NCI-H748 treated with DMSO at 0.1 percent for 48 hours (cell line): ENCODE data around the gene TMOD3.
A peak's percentile ranks its signal among the peaks of the same experiment; 100 is the strongest.
"Not testable (repeated sequence)": the region's sequence is repeated elsewhere in the genome, so short reads cannot be mapped to it uniquely, and the experiment has no call there.

Source experiments
- DNase-seq: peaks from one replicate; lab custom pipeline; 2025; lab: John Stamatoyannopoulos, UW

TMOD3 gene

GRCh38 chr15:51829376-51830275, at the start of gene TMOD3:
Gene TMOD3, plus strand, starts transcription at chr15:51829653. Its CDS starts 33,232 bp downstream, at chr15:51862885.
- peak; percentile 45 for DNase-seq

GRCh38 chr15:51780636-51781035, 48.8 kb upstream of the TMOD3 start:
- no peak for DNase-seq

GRCh38 chr15:51781506-51781905, 47.9 kb upstream of the TMOD3 start:
- no peak for DNase-seq

- DNase-seq: no peak
Measured at GRCh38 chr15:51782357-51782896, 47.0 kb upstream of the TMOD3 start.

- DNase-seq: no peak
Measured at GRCh38 chr15:51783967-51784366, 45.5 kb upstream of the TMOD3 start.

- not testable (repeated sequence) for DNase-seq
Measured at GRCh38 chr15:51787130-51787529, 42.3 kb upstream of the TMOD3 start.

- not testable (repeated sequence) for DNase-seq
Measured at GRCh38 chr15:51792474-51792873, 37.0 kb upstream of the TMOD3 start.

GRCh38 chr15:51793521-51794305, 35.7 kb upstream of the TMOD3 start:
- DNase-seq: no peak

- no peak for DNase-seq
Measured at GRCh38 chr15:51796847-51797401, 32.5 kb upstream of the TMOD3 start.

- DNase-seq: no peak
Measured at GRCh38 chr15:51798281-51798680, 31.2 kb upstream of the TMOD3 start.

- DNase-seq: no peak
Measured at GRCh38 chr15:51799282-51800252, 29.9 kb upstream of the TMOD3 start.

GRCh38 chr15:51801391-51801835, 28.0 kb upstream of the TMOD3 start:
- no peak for DNase-seq

- DNase-seq: no peak
Measured at GRCh38 chr15:51802593-51802992, 26.9 kb upstream of the TMOD3 start.

GRCh38 chr15:51803965-51804364, 25.5 kb upstream of the TMOD3 start:
- no peak for DNase-seq

GRCh38 chr15:51806123-51806522, 23.3 kb upstream of the TMOD3 start:
- no peak for DNase-seq

GRCh38 chr15:51809457-51809856, 20.0 kb upstream of the TMOD3 start:
- no peak for DNase-seq

GRCh38 chr15:51812598-51812997, 16.9 kb upstream of the TMOD3 start:
- DNase-seq: no peak

- no peak for DNase-seq
Measured at GRCh38 chr15:51814606-51815005, 14.8 kb upstream of the TMOD3 start.

GRCh38 chr15:51816611-51817010, 12.8 kb upstream of the TMOD3 start:
- DNase-seq: no peak

GRCh38 chr15:51818150-51818549, 11.3 kb upstream of the TMOD3 start:
- DNase-seq: no peak

- no peak for DNase-seq
Measured at GRCh38 chr15:51825698-51826097, 3.8 kb upstream of the TMOD3 start.
